Activated T-helper 1 cell treated with Interleukin-2 at 50 U/mL for 16 hours (primary cell): Measurements from ENCODE around the gene KCNH3.
"Not testable (repeated sequence)": the region's sequence is repeated elsewhere in the genome, so short reads cannot be mapped to it uniquely, and the experiment has no call there.

ENCODE experiments used
- DNase-seq: peaks from one replicate; pipeline ENCODE4 v3.0.0-alpha.2; 2020; ENCODE audit warnings: low read depth

The KCNH3 gene

DNA sequence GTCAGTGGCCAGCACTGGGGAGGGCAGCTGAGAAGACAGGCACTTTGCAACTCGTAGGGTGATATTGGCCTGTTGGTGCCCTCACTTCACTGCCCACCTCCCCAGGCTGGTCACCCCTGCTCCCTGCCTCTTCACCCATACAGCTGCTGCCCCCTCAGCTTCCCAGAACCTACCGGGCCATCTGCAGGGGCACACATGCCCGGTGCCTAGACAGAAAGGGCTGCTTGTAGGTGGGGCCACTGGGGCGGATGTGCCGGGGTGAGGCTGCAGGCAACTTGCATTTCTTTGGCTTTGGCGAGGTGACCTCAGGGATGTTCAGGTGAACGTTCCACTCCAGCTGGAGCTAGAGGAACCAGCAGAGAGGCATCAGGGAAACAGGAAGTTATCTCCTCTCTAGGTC, 49.5 kb downstream of the KCNH3 start:
- no peak for DNase-seq

DNA sequence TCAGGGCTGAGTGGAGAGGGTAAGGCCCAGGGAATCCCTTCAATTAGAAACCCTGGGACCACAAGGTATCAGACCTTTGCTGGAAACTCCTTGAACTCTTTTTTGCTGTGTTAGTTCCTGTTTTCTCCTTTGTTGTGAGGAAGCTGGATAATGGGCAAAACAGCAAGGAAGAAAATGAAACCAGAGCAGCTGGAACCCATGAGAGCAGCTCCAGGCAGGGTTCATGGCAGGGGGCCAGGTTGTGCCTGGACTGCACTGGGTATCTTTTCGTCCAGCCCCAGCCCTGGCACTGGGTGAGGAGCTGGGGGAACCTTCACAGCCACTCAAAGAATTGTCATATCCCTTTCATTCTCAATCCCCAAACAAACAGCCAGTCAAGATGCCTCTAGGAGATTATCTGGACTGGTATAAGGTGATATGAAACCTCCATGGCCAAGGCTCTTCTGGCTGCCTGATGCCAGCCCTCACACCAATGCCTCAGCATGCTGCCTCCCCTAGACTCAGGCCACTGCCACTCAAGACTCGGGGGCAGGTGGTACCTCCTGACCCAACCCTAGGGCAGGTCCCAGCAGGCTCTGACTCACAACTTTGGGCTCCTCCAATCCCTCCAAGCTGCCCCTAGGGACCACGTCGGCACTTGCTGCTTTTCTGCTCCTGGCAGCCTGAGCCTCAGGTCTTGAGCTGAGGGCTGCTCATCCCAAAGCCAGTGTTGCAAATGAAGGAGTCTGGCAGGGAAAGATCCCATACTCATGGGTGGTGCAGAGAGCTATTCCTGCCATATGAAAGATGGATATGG, 50.1 kb downstream of the KCNH3 start:
- DNase-seq: no peak

DNA sequence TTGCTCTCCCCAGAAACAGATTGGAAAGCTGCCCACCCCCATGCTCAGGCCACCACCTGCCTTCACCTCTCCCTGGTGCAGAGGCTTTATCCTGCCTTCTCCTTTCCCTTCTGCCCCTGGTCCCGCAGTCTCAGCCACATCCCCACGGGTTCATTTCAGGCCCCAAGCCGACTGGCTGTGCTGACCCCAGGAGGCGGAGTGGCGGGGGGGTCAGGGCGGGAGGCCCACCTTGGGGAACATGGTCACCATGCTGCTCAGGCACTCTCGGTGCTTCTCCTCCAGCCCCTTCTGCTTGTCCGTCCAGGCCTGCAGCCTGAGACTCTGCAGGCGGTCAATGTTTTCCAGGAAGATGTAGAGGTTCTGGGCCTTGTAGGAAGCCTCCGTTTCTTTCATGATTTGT, 59.7 kb downstream of the KCNH3 start:
- no peak for DNase-seq

DNA sequence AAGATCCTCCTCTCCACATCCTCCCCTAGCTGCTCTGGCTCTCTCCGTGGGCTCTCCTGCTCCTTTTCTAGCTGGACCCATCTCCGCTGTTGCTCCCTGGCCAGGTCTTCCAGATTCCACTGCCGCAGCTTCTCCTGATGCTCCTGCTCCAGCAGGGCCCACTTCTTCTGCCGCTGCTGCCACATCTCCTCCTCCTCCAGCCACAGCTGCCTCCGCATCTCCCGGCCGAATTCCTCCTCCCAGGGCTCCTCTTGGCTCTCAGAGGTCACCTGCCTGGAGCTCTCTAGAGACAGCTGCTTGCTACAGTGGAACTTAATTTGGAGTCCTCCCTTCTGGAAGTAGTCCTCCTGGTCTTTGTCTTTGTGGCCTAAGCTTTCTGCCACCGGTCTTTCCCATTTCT, 61.1 kb downstream of the KCNH3 start:
- DNase-seq: no peak

DNA sequence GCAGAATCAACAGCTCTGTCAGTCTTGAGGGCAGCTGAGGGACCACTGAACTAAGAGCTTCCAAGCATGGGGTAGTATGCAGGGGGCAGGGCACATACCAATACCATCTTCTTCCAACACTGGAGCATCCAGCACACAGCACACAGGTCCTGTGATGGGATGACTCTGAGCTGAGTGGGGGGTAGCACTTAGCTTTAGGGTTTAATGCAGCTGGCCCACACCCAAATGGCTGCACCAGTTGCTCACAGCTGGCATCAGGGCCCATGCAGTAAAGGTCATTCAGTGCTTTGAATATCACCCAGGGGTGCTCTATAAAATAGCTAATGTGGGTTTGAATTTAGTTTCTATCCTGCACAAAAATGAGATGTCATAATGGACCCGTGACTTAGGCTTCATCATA, 64.9 kb downstream of the KCNH3 start:
- DNase-seq: no peak

DNA sequence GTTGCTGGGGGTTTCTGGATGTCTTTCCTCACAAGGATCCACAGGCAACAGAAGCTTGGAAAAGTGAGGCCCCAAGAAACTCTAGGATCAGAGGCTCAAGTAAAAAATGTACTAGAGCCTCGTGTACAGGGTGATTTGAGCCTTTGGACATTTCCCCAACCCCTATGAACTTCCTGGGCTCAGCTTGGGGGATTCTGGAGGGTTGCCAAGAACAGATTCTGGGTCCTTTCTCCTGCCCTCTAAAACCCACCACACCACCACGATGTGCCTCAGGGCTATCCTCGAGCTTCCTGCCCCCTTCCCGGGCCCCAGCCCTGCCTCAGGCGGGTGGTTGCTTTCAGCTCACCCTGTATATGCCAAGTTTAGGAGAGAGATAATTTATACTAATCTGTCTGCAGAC, 66.0 kb downstream of the KCNH3 start:
- no peak for DNase-seq

DNA sequence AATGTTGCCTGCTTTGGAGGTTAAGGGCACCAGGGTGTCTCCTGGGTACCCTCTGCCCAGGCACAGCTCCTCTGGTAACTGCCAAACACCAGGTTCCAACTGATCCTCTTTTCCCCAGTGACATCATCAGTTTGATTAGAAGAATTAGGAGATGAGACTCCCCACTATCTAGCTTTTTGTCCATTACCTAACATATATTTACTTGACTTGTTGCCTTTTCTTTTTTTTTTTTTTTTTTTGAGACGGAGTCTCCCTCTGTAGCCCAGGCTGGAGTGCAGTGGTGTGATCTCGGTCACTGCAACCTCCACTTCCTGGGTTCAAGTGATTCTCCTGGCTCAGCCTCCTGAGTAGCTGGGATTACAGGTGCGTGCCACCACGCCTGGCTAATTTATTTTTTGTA, 66.7 kb downstream of the KCNH3 start, which contains the start of gene FAM186B:
FAM186B (minus strand) TSS at position 101 of the 400 bp plus-strand sequence. CDS start 162 bp downstream, outside the sequence.
- DNase-seq: not testable (repeated sequence)
